PC-9 (cell line): Measurements from ENCODE around the gene SPRY4. TPM values are rescaled to one million over a fixed set of nuclear protein-coding genes. Genes with fewer than 3 reads are reported as not detected.
A peak's percentile ranks its signal among the peaks of the same experiment; 100 is the strongest.

Source experiments
- BruUV-seq: library from RNA; stranded (reverse); fragments of 400-500 nt; replicated peaks from 2 replicates; lab custom pipeline; 2021; lab: Mats Ljungman, UMichigan
- CTCF ChIA-PET: fragments of 300-600 bp; sonication (Branson Sonifier 250); formaldehyde crosslinking; loops from one replicate; lab custom pipeline; 2022; ENCODE audit warnings: antibody characterized with exemption; lab: Charles Lee
- POLR2A ChIA-PET: fragments of 300-600 bp; sonication (Branson Sonifier 250); formaldehyde crosslinking; loops from one replicate; lab custom pipeline; 2022; ENCODE audit warnings: antibody characterized with exemption; ENCODE audit not compliant: unreplicated experiment; lab: Charles Lee
- DNase-seq, 2 experiments: peaks; one replicate each; pipeline versions ENCODE4 v3.0.0 to v3.0.0-alpha.2; 2015 to 2022; ENCODE audit warnings: mixed read lengths in 1 of 2
- H2AFZ ChIP-seq: fragments of 200-600 bp; sonication (generic); 2 replicates; pipeline ENCODE4 v1.8.1; 2017; ENCODE audit warnings: antibody characterized with exemption
- H3F3A ChIP-seq: fragments of 200-600 bp; sonication (generic); 2 replicates; pipeline ENCODE4 v1.8.1; 2017; ENCODE audit warnings: antibody characterized with exemption, mild to moderate bottlenecking, low read depth; ENCODE audit not compliant: insufficient read depth
- H3K27ac ChIP-seq: fragments of 200-600 bp; sonication (generic); 2 replicates; pipeline ENCODE4 v1.6.1; 2016; ENCODE audit warnings: mixed run types
- H3K27me3 ChIP-seq: fragments of 200-600 bp; sonication (generic); 2 replicates; pipeline ENCODE4 v1.6.1; 2016; ENCODE audit warnings: low read depth, mixed run types; ENCODE audit not compliant: insufficient read depth
- H3K36me3 ChIP-seq: fragments of 200-600 bp; sonication (generic); 2 replicates; pipeline ENCODE4 v1.6.1; 2016; ENCODE audit warnings: low read depth, mixed run types
- H3K4me1 ChIP-seq: fragments of 200-600 bp; sonication (generic); replicated peaks from 2 replicates; pipeline ENCODE4 v1.6.1; 2016; ENCODE audit warnings: mixed run types; ENCODE audit not compliant: insufficient read depth
- H3K4me2 ChIP-seq: fragments of 200-600 bp; sonication (generic); 2 replicates; pipeline ENCODE4 v1.6.1; 2017; ENCODE audit warnings: mixed run types
- H3K4me3 ChIP-seq: fragments of 200-600 bp; sonication (generic); 2 replicates; pipeline ENCODE4 v1.6.1; 2016; ENCODE audit warnings: mixed run types
- H3K79me2 ChIP-seq: fragments of 200-600 bp; sonication (generic); 2 replicates; pipeline ENCODE4 v1.6.1; 2017; ENCODE audit warnings: low read depth, mixed run types
- H3K9me2 ChIP-seq: fragments of 200-600 bp; sonication (generic); 2 replicates; pipeline ENCODE4 v1.8.1; 2017; ENCODE audit warnings: mild to moderate bottlenecking; ENCODE audit not compliant: insufficient read depth
- H3K9me3 ChIP-seq: fragments of 200-600 bp; sonication (generic); 2 replicates; pipeline ENCODE4 v1.8.1; 2016; ENCODE audit warnings: low read depth; ENCODE audit not compliant: insufficient read depth
- H4K20me1 ChIP-seq: fragments of 200-600 bp; sonication (generic); 2 replicates; pipeline ENCODE4 v1.8.1; 2017; ENCODE audit not compliant: insufficient read depth
- EZH2 ChIP-seq: fragments of 200-600 bp; sonication (generic); IDR thresholded peaks from 2 replicates; pipeline ENCODE4 v1.8.0; 2017; ENCODE audit warnings: antibody characterized with exemption, low read depth
- intact Hi-C: fragments of 100-400 bp; cut with micrococcal nuclease; formaldehyde crosslinking; loops from one replicate; pipeline ENCODE4 v1.10.0; 2022; ENCODE audit not compliant: unreplicated experiment
- total RNA-seq: library from RNA; stranded (reverse); gene quantifications from 2 replicates; pipeline ENCODE4 v1.2.3, GENCODE V29; 2021
- TF ChIP-seq, protein P1 (sequence below): fragments of 200-600 bp; sonication (generic); conservative IDR thresholded peaks from 2 replicates; pipeline ENCODE4 v1.6.1; 2017; ENCODE audit warnings: mixed run types, antibody characterized with exemption, mild to moderate bottlenecking, moderate library complexity

Gene SPRY4
- total RNA-seq, 1 experiment from 2014 or later = 11.0 TPM

- POLR2A ChIA-PET = interaction anchor here (0.6 to 0.7 kb wide), 4 partner anchors 39 to 540 kb away, joined by 3 to 18 read pairs (median 4); no protein-coding TSS in a partner anchor
- peak overlapping the region; percentile 82 for H3K4me3 ChIP-seq
- peaks cover 33% of the 10 kb centered on the region for H3K36me3 ChIP-seq
- H2AFZ ChIP-seq = no peak overlapping the region
- no TSS peak for BruUV-seq
- H3K4me1 ChIP-seq = peaks cover 53% of the 10 kb centered on the region
- TF ChIP-seq, protein P1, sequence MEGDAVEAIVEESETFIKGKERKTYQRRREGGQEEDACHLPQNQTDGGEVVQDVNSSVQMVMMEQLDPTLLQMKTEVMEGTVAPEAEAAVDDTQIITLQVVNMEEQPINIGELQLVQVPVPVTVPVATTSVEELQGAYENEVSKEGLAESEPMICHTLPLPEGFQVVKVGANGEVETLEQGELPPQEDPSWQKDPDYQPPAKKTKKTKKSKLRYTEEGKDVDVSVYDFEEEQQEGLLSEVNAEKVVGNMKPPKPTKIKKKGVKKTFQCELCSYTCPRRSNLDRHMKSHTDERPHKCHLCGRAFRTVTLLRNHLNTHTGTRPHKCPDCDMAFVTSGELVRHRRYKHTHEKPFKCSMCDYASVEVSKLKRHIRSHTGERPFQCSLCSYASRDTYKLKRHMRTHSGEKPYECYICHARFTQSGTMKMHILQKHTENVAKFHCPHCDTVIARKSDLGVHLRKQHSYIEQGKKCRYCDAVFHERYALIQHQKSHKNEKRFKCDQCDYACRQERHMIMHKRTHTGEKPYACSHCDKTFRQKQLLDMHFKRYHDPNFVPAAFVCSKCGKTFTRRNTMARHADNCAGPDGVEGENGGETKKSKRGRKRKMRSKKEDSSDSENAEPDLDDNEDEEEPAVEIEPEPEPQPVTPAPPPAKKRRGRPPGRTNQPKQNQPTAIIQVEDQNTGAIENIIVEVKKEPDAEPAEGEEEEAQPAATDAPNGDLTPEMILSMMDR = no peak
- no peak for TF ChIP-seq EZH2
- no peaks in the 10 kb centered on the region for H3K9me3 ChIP-seq
- no peaks in the 10 kb centered on the region for H3K9me2 ChIP-seq
- peaks cover 78% of the 10 kb centered on the region for H4K20me1 ChIP-seq
- H3K4me2 ChIP-seq = peak overlapping the region; percentile 87
- DNase-seq = no peak
- H3K27me3 ChIP-seq = no peaks in the 10 kb centered on the region
- CTCF ChIA-PET = interaction anchor here (0.5 to 0.6 kb wide), 2 partner anchors 15 to 161 kb away, joined by 3 read pairs; no protein-coding TSS in a partner anchor
- peaks cover 88% of the 10 kb centered on the region for H3K79me2 ChIP-seq
- intact Hi-C loops = loop anchor here (10.0 kb wide), 1 partner anchor 374 kb away; no protein-coding TSS in a partner anchor
- H3F3A ChIP-seq = peaks cover 53% of the 10 kb centered on the region; the same call in 1 of the 2 replicates
- H3K27ac ChIP-seq = peak overlapping the region; percentile 49
Measured at GRCh38 chr5:142320851-142321560, 3.8 kb downstream of the SPRY4 start.

DNA sequence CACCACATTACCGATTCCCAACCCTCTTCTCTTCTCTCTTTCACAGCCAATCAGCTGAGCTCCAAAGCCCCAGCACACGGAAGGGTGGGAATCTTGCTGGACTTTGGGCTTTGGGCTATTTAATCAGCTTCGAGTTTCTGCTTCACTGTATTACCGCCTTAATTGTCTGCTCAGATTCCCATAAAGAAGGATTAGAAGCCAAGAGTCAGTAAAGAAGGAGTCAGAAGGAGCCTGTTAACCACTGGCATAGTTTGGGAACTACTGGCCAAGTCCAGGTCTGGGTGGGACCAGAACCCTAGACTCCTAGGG, 4.4 kb downstream of the SPRY4 start:
- Histone ChIP-seq H3K9me2 (no peaks in the 10 kb centered on the region), H3K27ac (0 out of 2 replicates have a peak overlapping the region, but pooled peaks have one; percentile 49), H4K20me1 (peaks cover 84% of the 10 kb centered on the region), H2AFZ (no peak overlapping the region), H3K79me2 (peaks cover 95% of the 10 kb centered on the region), H3K4me1 (peaks cover 53% of the 10 kb centered on the region), H3K4me3 (peak overlapping the region; percentile 82; the same call in 1 of the 2 replicates), H3K36me3 (peaks cover 34% of the 10 kb centered on the region), H3K9me3 (no peaks in the 10 kb centered on the region), H3K27me3 (no peaks in the 10 kb centered on the region), H3F3A (peaks cover 48% of the 10 kb centered on the region; the same call in 1 of the 2 replicates), H3K4me2 (peak overlapping the region; percentile 87)
- no TSS peak for BruUV-seq
- POLR2A ChIA-PET = interaction anchor here (0.6 to 0.7 kb wide), 2 partner anchors 39 to 206 kb away, joined by 3 to 18 read pairs; no protein-coding TSS in a partner anchor
- TF ChIP-seq, protein P1 = no peak
- no peak for TF ChIP-seq EZH2
- intact Hi-C loops = loop anchor here (10.0 kb wide), 1 partner anchor 374 kb away; no protein-coding TSS in a partner anchor
- CTCF ChIA-PET = interaction anchor here (0.5 to 0.6 kb wide), 2 partner anchors 14 to 161 kb away, joined by 3 read pairs; no protein-coding TSS in a partner anchor
- no peak for DNase-seq

- no TSS peak for BruUV-seq
Measured at GRCh38 chr5:142319560-142320429, 5.0 kb downstream of the SPRY4 start.

More at GRCh38 chr5:142319560-142320429, 5.0 kb downstream of the SPRY4 start:
- Histone ChIP-seq H3K79me2 (peaks cover 100% of the 10 kb centered on the region), H3K4me2 (peak overlapping the region; percentile 87), H3K27ac (peak overlapping the region; percentile 49; the same call in 1 of the 2 replicates), H3K9me3 (no peaks in the 10 kb centered on the region), H3K9me2 (no peaks in the 10 kb centered on the region), H3K4me3 (peak overlapping the region; percentile 82; the same call in 1 of the 2 replicates), H3F3A (peaks cover 50% of the 10 kb centered on the region; the same call in 1 of the 2 replicates), H4K20me1 (peaks cover 88% of the 10 kb centered on the region), H3K27me3 (no peaks in the 10 kb centered on the region), H3K36me3 (peaks cover 35% of the 10 kb centered on the region), H2AFZ (no peak overlapping the region), H3K4me1 (peaks cover 53% of the 10 kb centered on the region)
- ChIA-PET POLR2A (interaction anchor here (0.6 to 0.7 kb wide), 2 partner anchors 38 to 207 kb away, joined by 3 to 18 read pairs; no protein-coding TSS in a partner anchor), CTCF (no interaction called here)
- DNase-seq = no peak
- no peak for TF ChIP-seq EZH2
- TF ChIP-seq, protein P1 = no peak
- intact Hi-C loops = loop anchor here (10.0 kb wide), 1 partner anchor 375 kb away; no protein-coding TSS in a partner anchor
